Esophagus squamous epithelium (tissue), 4 donors: ENCODE measurements around the gene SORCS1.

Source experiments
- POLR2A ChIP-seq, 4 donors: fragments of 450-650 bp; IDR thresholded peaks; one replicate each; pipeline ENCODE4 v1.6.1; 2017; ENCODE audit warnings: antibody characterized with exemption in 4 of 4, mild to moderate bottlenecking in 4 of 4, moderate library complexity in 3 of 4
- TF ChIP-seq, protein P1 (sequence below), 6 experiments: fragments of 450-650 bp in 4 of 6; fragments of 200-600 bp in 2 of 6; sonication (generic) in 2 of 6; IDR thresholded peaks; one replicate each; pipeline ENCODE4 v1.5.1; 2016 to 2019; ENCODE audit warnings: antibody characterized with exemption in 6 of 6, mild to moderate bottlenecking in 4 of 6, moderate library complexity in 4 of 6

DNA sequence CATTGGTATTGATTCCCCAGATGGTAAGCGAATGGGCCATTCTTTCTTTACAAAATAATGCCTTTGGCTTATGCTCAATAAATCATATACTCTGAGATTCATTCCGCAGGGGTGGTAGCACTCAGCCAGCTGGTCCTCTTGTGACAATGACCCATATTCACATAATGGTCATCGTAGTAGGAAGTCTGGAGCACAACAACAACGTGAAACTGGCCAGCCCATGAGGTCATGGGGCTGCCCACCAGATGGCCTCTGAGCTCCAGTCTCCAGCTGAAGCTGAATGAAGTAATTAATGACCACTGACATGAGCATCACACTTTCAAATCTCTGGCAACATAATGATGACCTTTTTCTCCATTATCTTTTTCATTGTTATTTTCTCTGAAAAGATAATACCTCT, 42.3 kb upstream of the SORCS1 start:
- TF ChIP-seq, protein P1, sequence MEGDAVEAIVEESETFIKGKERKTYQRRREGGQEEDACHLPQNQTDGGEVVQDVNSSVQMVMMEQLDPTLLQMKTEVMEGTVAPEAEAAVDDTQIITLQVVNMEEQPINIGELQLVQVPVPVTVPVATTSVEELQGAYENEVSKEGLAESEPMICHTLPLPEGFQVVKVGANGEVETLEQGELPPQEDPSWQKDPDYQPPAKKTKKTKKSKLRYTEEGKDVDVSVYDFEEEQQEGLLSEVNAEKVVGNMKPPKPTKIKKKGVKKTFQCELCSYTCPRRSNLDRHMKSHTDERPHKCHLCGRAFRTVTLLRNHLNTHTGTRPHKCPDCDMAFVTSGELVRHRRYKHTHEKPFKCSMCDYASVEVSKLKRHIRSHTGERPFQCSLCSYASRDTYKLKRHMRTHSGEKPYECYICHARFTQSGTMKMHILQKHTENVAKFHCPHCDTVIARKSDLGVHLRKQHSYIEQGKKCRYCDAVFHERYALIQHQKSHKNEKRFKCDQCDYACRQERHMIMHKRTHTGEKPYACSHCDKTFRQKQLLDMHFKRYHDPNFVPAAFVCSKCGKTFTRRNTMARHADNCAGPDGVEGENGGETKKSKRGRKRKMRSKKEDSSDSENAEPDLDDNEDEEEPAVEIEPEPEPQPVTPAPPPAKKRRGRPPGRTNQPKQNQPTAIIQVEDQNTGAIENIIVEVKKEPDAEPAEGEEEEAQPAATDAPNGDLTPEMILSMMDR (IDR thresholded peaks at IDR 0.05) = no peak
- no peak for TF ChIP-seq POLR2A (IDR thresholded peaks at IDR 0.05)
